ES-I3 (cell line): ENCODE results near the gene SLC44A4.

ENCODE experiments used
- H3K36me3 ChIP-seq: 2 replicates; pipeline ENCODE4 v1.6.1; 2013; ENCODE audit warnings: mild to moderate bottlenecking, low read length, control low read depth, moderate library complexity; ENCODE audit not compliant: insufficient read depth
- H3K4me1 ChIP-seq: 2 replicates; pipeline ENCODE4 v1.6.1; 2013; ENCODE audit warnings: mild to moderate bottlenecking, control low read depth, low read length; ENCODE audit not compliant: insufficient read depth
- H3K9ac ChIP-seq: 2 replicates; pipeline ENCODE4 v1.6.1; 2013; ENCODE audit warnings: low read depth, mild to moderate bottlenecking, low read length, moderate library complexity
- H3K9me3 ChIP-seq: 2 replicates; pipeline ENCODE4 v1.6.1; 2013; ENCODE audit warnings: mild to moderate bottlenecking, low read length, moderate library complexity; ENCODE audit not compliant: control insufficient read depth, insufficient read depth

The SLC44A4 gene

DNA sequence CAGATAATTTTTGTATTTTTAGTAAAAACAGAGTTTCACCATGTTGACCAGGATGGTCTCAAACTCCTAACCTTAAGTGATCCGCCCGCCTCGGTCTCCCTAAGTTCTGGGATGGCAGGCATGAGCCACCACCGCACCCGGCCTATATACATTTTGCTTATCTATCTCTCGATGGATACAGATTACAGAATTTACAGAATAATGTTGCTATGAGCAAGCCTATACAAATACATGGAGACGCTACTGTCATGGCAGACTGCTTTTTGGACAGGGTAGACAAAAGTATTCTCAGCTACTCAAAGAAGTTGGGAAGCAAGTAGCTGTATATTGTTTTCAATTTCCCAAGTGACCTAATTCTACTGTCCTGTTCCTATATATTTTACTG is 65.3 kb downstream of the SLC44A4 start:
- Histone ChIP-seq H3K9ac (peak overlapping the region; percentile 62), H3K9me3 (no peaks in the 10 kb centered on the region), H3K4me1 (0 out of 2 replicates have a peak, but pooled peaks cover 3% of the 10 kb centered on the region), H3K36me3 (no peaks in the 10 kb centered on the region)
